Cardiac fibroblast (primary cell): ENCODE results near the gene ZNF317.

Experiments
- DNase-seq, 2 donors: peaks; one replicate each; pipeline versions ENCODE4 v3.0.0 to v3.0.0-alpha.2; 2010; ENCODE audit warnings: low read depth in 2 of 2
- H3K4me3 ChIP-seq, 2 donors: replicated peaks in 1 of 2; 1 replicate in 1 of 2; 2 replicates in 1 of 2; pipeline ENCODE4 v1.5.1; 2011; ENCODE audit warnings: low read depth in 2 of 2, low read length in 2 of 2, mild to moderate bottlenecking in 2 of 2, moderate library complexity in 1 of 2
- TF ChIP-seq, protein P1 (sequence below): IDR thresholded peaks from one replicate; pipeline ENCODE4 v1.5.1; 2011; ENCODE audit warnings: low read depth, mild to moderate bottlenecking, low read length, inconsistent platforms

Gene ZNF317

DNA sequence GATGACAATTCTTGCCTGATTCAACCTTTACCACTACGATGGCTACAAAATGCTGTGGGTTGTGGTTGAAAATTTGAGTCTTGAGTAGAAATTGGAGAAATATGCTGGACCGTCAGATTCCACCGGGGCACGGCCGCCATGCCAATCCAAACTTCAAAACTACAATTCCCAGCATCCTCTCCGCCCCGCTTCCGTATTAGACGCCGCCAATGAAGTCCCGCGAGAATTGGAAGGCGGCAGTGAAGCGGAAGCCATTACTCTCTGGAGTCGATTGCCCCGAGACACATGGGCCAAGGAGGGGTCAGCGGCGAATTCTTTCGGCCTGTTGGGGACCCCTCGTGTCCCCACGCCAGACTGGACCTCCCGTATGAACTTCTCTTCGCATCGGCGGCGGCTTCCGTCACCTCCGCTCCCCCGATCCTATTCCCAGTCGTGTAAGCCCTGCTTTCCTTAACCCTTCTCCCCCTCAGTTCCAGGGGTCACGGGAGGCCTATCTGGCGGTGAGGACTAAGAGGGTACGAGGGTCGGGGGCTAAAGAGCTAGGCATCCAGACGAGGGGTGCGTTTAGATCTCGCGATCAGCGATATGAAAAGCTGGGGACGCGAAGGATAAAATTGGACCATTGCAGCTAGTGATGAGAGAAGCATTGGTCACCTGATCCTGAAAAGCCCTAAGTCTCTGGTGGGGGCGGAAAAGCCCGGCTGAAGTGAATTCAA is at the start of gene ZNF317:
ZNF317 (plus strand) TSS at position 239 of the 716 bp plus-strand sequence. CDS start 15,620 bp downstream, outside the sequence.
- DNase-seq = peak; percentile 93 to 94
- peak within 1 kb of the TSS; percentile 88 to 97 for H3K4me3 ChIP-seq
- TF ChIP-seq, protein P1, sequence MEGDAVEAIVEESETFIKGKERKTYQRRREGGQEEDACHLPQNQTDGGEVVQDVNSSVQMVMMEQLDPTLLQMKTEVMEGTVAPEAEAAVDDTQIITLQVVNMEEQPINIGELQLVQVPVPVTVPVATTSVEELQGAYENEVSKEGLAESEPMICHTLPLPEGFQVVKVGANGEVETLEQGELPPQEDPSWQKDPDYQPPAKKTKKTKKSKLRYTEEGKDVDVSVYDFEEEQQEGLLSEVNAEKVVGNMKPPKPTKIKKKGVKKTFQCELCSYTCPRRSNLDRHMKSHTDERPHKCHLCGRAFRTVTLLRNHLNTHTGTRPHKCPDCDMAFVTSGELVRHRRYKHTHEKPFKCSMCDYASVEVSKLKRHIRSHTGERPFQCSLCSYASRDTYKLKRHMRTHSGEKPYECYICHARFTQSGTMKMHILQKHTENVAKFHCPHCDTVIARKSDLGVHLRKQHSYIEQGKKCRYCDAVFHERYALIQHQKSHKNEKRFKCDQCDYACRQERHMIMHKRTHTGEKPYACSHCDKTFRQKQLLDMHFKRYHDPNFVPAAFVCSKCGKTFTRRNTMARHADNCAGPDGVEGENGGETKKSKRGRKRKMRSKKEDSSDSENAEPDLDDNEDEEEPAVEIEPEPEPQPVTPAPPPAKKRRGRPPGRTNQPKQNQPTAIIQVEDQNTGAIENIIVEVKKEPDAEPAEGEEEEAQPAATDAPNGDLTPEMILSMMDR = no peak

DNA sequence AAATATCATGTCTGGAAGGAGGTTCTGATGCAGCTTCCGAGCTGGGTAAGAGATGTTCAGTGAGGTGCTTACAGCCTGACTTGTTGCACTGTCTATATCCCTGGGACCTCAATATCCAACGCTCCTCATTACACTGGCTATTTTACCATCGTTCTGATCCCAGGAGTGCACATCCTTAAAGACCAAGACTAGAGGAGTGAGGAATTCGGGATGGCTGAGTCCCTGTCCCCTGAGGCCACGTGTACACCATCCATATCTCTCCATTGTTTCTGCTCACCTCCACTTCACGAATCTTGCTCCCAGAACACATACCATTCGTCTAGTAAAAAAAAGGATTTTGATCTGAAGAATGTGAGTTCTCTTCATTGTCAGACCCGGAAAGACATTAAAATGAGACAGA is 32.8 kb upstream of the ZNF317 start, which contains the start of gene OR7G2:
OR7G2 (minus strand) TSS at position 101 of the 400 bp plus-strand sequence. CDS start 4,232 bp downstream, outside the sequence.
- DNase-seq = no peak
- H3K4me3 ChIP-seq = no peak within 1 kb of the TSS
- TF ChIP-seq, protein P1 = no peak

- no peak for DNase-seq
- no peak overlapping the region for H3K4me3 ChIP-seq
- TF ChIP-seq, protein P1 = no peak
These were observed 30.2 kb upstream of the ZNF317 start for GRCh38 chr19:9109959-9110358.

DNA sequence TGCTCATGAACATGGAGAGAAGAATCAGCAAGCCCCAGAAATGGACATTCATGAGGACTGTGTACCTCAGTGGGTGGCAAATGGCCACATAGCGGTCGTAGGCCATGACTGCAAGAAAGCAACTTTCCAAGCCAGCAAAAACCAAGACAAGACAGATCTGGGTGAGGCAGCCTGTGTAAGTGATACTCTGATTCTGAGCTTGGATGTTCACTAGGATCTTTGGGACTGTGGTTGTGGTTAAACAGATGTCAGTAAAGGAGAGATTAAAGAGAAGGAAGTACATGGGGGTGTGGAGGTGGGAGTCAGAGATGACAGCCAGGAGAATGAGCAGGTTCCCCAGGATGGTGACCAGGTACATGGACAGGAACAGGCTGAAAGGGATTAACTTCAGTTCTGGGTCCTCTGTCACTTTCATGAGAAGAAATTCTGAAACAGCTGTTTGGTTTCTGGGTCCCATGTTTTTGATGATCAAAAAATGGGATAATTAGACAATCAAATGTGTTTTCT is 24.8 kb upstream of the ZNF317 start, which contains the start of gene OR7G1:
OR7G1 (minus strand) TSS at position 457 of the 507 bp plus-strand sequence; CDS start at position 457, 0 bp downstream.
- H3K4me3 ChIP-seq = no peak within 1 kb of the TSS
- DNase-seq = no peak
- TF ChIP-seq, protein P1 = no peak

- TF ChIP-seq, protein P1 = no peak
- DNase-seq = no peak
- H3K4me3 ChIP-seq = no peak overlapping the region
These were observed 23.6 kb upstream of the ZNF317 start for GRCh38 chr19:9116547-9116946.

DNA sequence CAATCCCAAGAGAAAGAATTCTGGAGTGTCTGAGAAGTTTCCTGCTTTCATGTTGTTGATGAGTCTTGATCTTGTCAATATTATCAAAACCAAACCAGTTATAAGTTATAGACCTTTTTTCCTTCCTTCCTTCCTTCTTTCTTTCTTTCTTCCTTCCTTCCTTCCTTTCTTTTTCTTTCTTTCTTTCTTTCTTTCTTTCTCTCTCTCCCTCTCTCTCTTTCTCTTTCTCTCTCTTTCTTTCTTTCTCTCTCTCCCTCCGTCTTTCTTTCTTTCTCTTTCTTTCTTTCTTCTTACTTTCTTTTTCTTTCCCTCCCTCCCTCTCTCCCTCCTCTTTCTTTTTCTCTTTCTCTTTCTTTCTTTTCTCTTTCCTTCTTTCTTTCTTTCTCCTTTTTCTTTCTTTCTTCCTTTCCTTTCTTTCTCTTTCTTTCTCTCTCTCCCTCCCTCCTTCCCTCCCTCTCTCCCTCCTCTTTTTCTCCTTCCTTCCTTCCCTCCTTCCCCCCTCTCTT is 13.2 kb upstream of the ZNF317 start, which contains the start of gene OR7G3:
OR7G3 (minus strand) TSS at position 51 of the 506 bp plus-strand sequence; CDS start at position 51, 0 bp downstream.
- DNase-seq = no peak
- TF ChIP-seq, protein P1 = no peak
- H3K4me3 ChIP-seq = no peak within 1 kb of the TSS
